B cell (primary cell): Measurements from ENCODE around the gene JMJD1C. TPM values are rescaled to one million over a fixed set of nuclear protein-coding genes. Genes with fewer than 3 reads are reported as not detected.

ENCODE experiments used
- ATAC-seq: fragments of 200-7000 bp; cut with Tn5 transposase; one replicate; pipeline ENCODE4 v1.10.0; 2021; ENCODE audit warnings: low read depth, mild to moderate bottlenecking, moderate number of reproducible peaks, moderate library complexity
- CTCF ChIA-PET: fragments of 350-600 bp; sonication (Branson Sonifier 250); formaldehyde crosslinking; loops from one replicate; lab custom pipeline; 2021; ENCODE audit warnings: antibody characterized with exemption, inconsistent platforms; lab: Charles Lee
- POLR2A ChIA-PET: fragments of 350-600 bp; sonication (Branson Sonifier 250); formaldehyde crosslinking; loops from one replicate; lab custom pipeline; 2021; ENCODE audit warnings: antibody characterized with exemption; lab: Charles Lee
- DNase-seq: peaks from one replicate; pipeline ENCODE4 v3.0.0; 2013
- H2AFZ ChIP-seq: 2 replicates; pipeline ENCODE4 v1.6.1; 2012; ENCODE audit warnings: mild to moderate bottlenecking, low read depth, low read length; ENCODE audit not compliant: insufficient read depth, poor library complexity, severe bottlenecking
- H3K27ac ChIP-seq, 2 donors: 1 replicate in 1 of 2; 2 replicates in 1 of 2; pipeline ENCODE4 v1.5.1; 2012 to 2013; ENCODE audit warnings: low read length in 2 of 2, mild to moderate bottlenecking in 2 of 2, moderate library complexity in 1 of 2
- H3K27me3 ChIP-seq, 4 experiments: fragments of 200-600 bp in 1 of 4; sonication (generic) in 1 of 4; replicated peaks in 1 of 4; 1 replicate in 2 of 4; 2 replicates in 2 of 4; pipeline versions ENCODE4 v1.6.1 to v1.7.0; 2013 to 2016; ENCODE audit warnings: low read length in 3 of 4, mild to moderate bottlenecking in 2 of 4, mixed read lengths in 1 of 4, moderate library complexity in 1 of 4; ENCODE audit not compliant: insufficient read depth in 4 of 4, control insufficient read depth in 3 of 4; ENCODE audit errors: control extremely low read depth in 1 of 4
- H3K36me3 ChIP-seq, 2 experiments: replicated peaks in 1 of 2; 1 replicate in 1 of 2; 2 replicates in 1 of 2; pipeline versions ENCODE4 v1.6.1 to v1.7.1; 2013; ENCODE audit warnings: low read length in 1 of 2; ENCODE audit not compliant: insufficient read depth in 2 of 2, control insufficient read depth in 1 of 2; ENCODE audit errors: control extremely low read depth in 1 of 2, extremely low read depth in 1 of 2
- H3K4me1 ChIP-seq, 2 donors: fragments of 200-600 bp in 1 of 2; sonication (generic) in 1 of 2; 1 replicate in 1 of 2; 2 replicates in 1 of 2; pipeline versions ENCODE4 v1.5.1 to v1.6.1; 2013 to 2017; ENCODE audit warnings: low read length in 2 of 2; ENCODE audit not compliant: control insufficient read depth in 2 of 2, insufficient read depth in 2 of 2
- H3K4me2 ChIP-seq: replicated peaks from 2 replicates; pipeline ENCODE3; 2012; ENCODE audit warnings: mild to moderate bottlenecking, low read depth, low read length; ENCODE audit not compliant: poor library complexity, severe bottlenecking
- H3K4me3 ChIP-seq, 5 experiments: fragments of 200-600 bp in 1 of 5; sonication (generic) in 1 of 5; 1 replicate in 3 of 5; 2 replicates in 2 of 5; pipeline versions ENCODE4 v1.5.1 to v1.7.0; 2011 to 2016; ENCODE audit warnings: low read length in 4 of 5, mild to moderate bottlenecking in 4 of 5, low read depth in 2 of 5, control low read depth in 1 of 5, moderate library complexity in 1 of 5; ENCODE audit not compliant: insufficient read depth in 1 of 5; ENCODE audit errors: control extremely low read depth in 1 of 5, extremely low read depth in 1 of 5
- H3K79me2 ChIP-seq: fragments of 200-600 bp; sonication (generic); one replicate; pipeline ENCODE4 v1.6.0; 2016; ENCODE audit warnings: low read length; ENCODE audit not compliant: control insufficient read depth, insufficient read depth
- H3K9ac ChIP-seq: fragments of 200-600 bp; sonication (generic); 2 replicates; pipeline ENCODE4 v1.6.1; 2017; ENCODE audit warnings: mild to moderate bottlenecking, low read length, moderate library complexity
- H3K9me3 ChIP-seq, 3 donors: one replicate each; pipeline versions ENCODE4 v1.6.1 to v1.7.1; 2013; ENCODE audit warnings: low read length in 2 of 3; ENCODE audit not compliant: control insufficient read depth in 2 of 3, insufficient read depth in 1 of 3; ENCODE audit errors: control extremely low read depth in 1 of 3
- H4K20me1 ChIP-seq: 2 replicates; pipeline ENCODE4 v1.6.0; 2012; ENCODE audit warnings: mild to moderate bottlenecking, low read length; ENCODE audit not compliant: insufficient read depth, control insufficient read depth, poor library complexity, severe bottlenecking
- H3K27ac Mint-ChIP-seq: one replicate; pipeline ENCODE4 v1.8.0; 2021; ENCODE audit warnings: mixed read lengths
- H3K27me3 Mint-ChIP-seq: one replicate; pipeline ENCODE4 v1.8.0; 2021; ENCODE audit warnings: mixed read lengths
- H3K4me1 Mint-ChIP-seq: one replicate; pipeline ENCODE4 v1.8.0; 2021; ENCODE audit warnings: mixed read lengths
- H3K4me3 Mint-ChIP-seq: one replicate; pipeline ENCODE4 v1.8.0; 2021; ENCODE audit warnings: mixed read lengths
- H3K9me3 Mint-ChIP-seq: one replicate; pipeline ENCODE4 v1.8.0; 2022; ENCODE audit warnings: mixed read lengths; ENCODE audit not compliant: insufficient read depth
- EZH2 ChIP-seq: IDR thresholded peaks from 2 replicates; pipeline ENCODE4 v1.6.1; 2012; ENCODE audit warnings: borderline replicate concordance, low read depth, mild to moderate bottlenecking, moderate library complexity, low read length; ENCODE audit not compliant: insufficient read depth, poor library complexity, severe bottlenecking
- WGBS: methylation state at CpG from one replicate; pipeline ENCODE4 v1.1.5; 2013; ENCODE audit warnings: missing lambda C conversion rate; ENCODE audit not compliant: insufficient coverage; 5-methylcytosine and 5-hydroxymethylcytosine counted together
- intact Hi-C: fragments of 100-400 bp; cut with micrococcal nuclease; formaldehyde crosslinking; loops from one replicate; pipeline ENCODE4 v1.10.0; 2022
- polyA plus RNA-seq: library from polyadenylated mRNA; depleted of rRNA; stranded (reverse); fragments of >200 nt; gene quantifications from 2 replicates; pipeline ENCODE4 v1.2.3, GENCODE V29; 2012
- total RNA-seq, 2 donors: library from RNA; stranded (reverse); fragments of 120-200 nt in 1 of 2; gene quantifications; 1 replicate in 1 of 2; 2 replicates in 1 of 2; pipeline versions ENCODE4 v1.2.3 to v1.2.4, GENCODE V29; 2013 to 2022
- TF ChIP-seq, protein P1 (sequence below): fragments of 200-600 bp; IDR thresholded peaks from one replicate; pipeline ENCODE4 v1.8.0; 2022; ENCODE audit warnings: antibody characterized with exemption, mild to moderate bottlenecking

The JMJD1C gene
- total and polyA plus RNA-seq, 2 donors (not counting 1 experiment from before 2014, with no cell fraction given) = 81.8 to 235 TPM

- Histone ChIP-seq H3K27ac (no peak overlapping the region), H3K27me3 (no peaks in the 10 kb centered on the region), H3K4me1 (peaks cover 5 to 7% of the 10 kb centered on the region in 2 donors), H3K9me3 (no peaks in the 10 kb centered on the region), H3K36me3 (no peaks in the 10 kb centered on the region), H3K79me2 (peaks cover 46% of the 10 kb centered on the region), H3K9ac (no peak overlapping the region), H2AFZ (no peak overlapping the region), H4K20me1 (no peaks in the 10 kb centered on the region), H3K4me3 (no peak overlapping the region), H3K4me2 (no peak overlapping the region)
- CTCF ChIA-PET = no interaction called here
- Mint-ChIP-seq H3K4me1 (peaks cover 19% of the 10 kb centered on the region), H3K9me3 (no peaks in the 10 kb centered on the region), H3K4me3 (no peak overlapping the region), H3K27me3 (no peaks in the 10 kb centered on the region), H3K27ac (no peak overlapping the region)
- intact Hi-C loops = no loop called here
- ATAC-seq = no peak
- POLR2A ChIA-PET = no interaction called here
- TF ChIP-seq, protein P1, sequence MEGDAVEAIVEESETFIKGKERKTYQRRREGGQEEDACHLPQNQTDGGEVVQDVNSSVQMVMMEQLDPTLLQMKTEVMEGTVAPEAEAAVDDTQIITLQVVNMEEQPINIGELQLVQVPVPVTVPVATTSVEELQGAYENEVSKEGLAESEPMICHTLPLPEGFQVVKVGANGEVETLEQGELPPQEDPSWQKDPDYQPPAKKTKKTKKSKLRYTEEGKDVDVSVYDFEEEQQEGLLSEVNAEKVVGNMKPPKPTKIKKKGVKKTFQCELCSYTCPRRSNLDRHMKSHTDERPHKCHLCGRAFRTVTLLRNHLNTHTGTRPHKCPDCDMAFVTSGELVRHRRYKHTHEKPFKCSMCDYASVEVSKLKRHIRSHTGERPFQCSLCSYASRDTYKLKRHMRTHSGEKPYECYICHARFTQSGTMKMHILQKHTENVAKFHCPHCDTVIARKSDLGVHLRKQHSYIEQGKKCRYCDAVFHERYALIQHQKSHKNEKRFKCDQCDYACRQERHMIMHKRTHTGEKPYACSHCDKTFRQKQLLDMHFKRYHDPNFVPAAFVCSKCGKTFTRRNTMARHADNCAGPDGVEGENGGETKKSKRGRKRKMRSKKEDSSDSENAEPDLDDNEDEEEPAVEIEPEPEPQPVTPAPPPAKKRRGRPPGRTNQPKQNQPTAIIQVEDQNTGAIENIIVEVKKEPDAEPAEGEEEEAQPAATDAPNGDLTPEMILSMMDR = no peak
- no peak for TF ChIP-seq EZH2
- no peak for DNase-seq
- no CpG with 5 or more reads among the region's 1 CpG for WGBS
Observed at GRCh38 chr10:63288170-63288569, 177.6 kb downstream of the JMJD1C start.

- POLR2A ChIA-PET = no interaction called here
Observed at GRCh38 chr10:63286754-63287264, 179.0 kb downstream of the JMJD1C start.

More at GRCh38 chr10:63286754-63287264, 179.0 kb downstream of the JMJD1C start:
- DNase-seq (no peak), ATAC-seq (no peak)
- CTCF ChIA-PET = interaction anchor here (0.9 to 1.4 kb wide), 3 partner anchors 24 to 325 kb away, joined by 3 to 4 read pairs (median 3); no protein-coding TSS in a partner anchor
- Histone ChIP-seq H3K36me3 (no peaks in the 10 kb centered on the region), H4K20me1 (no peaks in the 10 kb centered on the region), H3K9me3 (no peaks in the 10 kb centered on the region), H3K4me1 (peaks cover 5 to 7% of the 10 kb centered on the region in 2 donors), H3K27me3 (no peaks in the 10 kb centered on the region), H3K4me2 (peak overlapping the region; percentile 21), H3K27ac (no peak overlapping the region), H3K79me2 (peaks cover 44% of the 10 kb centered on the region), H3K4me3 (no peak overlapping the region), H2AFZ (no peak overlapping the region), H3K9ac (no peak overlapping the region)
- Mint-ChIP-seq H3K27me3 (no peaks in the 10 kb centered on the region), H3K9me3 (no peaks in the 10 kb centered on the region), H3K4me1 (peaks cover 19% of the 10 kb centered on the region), H3K27ac (no peak overlapping the region), H3K4me3 (no peak overlapping the region)
- no CpG with 5 or more reads among the region's 4 CpGs for WGBS
- intact Hi-C loops = no loop called here
- TF ChIP-seq, protein P1 = no peak
